Globus pallidus (tissue), 1 donor: ENCODE measurements around the gene IRF2.
"Not testable (repeated sequence)": the region's sequence is repeated elsewhere in the genome, so short reads cannot be mapped to it uniquely, and the experiment has no call there.

ENCODE experiments used
- DNase-seq: peaks from one replicate; pipeline ENCODE4 v3.0.0-alpha.2; 2015; ENCODE audit warnings: low spot score

Gene IRF2

GRCh38 chr4:184346682-184347081 lies 127.7 kb downstream of the IRF2 start:
- no peak for DNase-seq

GRCh38 chr4:184346273-184346672 lies 128.1 kb downstream of the IRF2 start:
- DNase-seq: not testable (repeated sequence)

- no peak for DNase-seq
Measured at GRCh38 chr4:184345573-184345922, 128.8 kb downstream of the IRF2 start.

GRCh38 chr4:184344899-184345572 lies 129.3 kb downstream of the IRF2 start:
- no peak for DNase-seq

- no peak for DNase-seq
Measured at GRCh38 chr4:184344435-184344834, 129.9 kb downstream of the IRF2 start.

- peak; percentile 87 for DNase-seq
Measured at GRCh38 chr4:184343502-184344177, 130.7 kb downstream of the IRF2 start.

- not testable (repeated sequence) for DNase-seq
Measured at GRCh38 chr4:184342857-184343237, 131.5 kb downstream of the IRF2 start.

GRCh38 chr4:184342167-184342856 lies 132.0 kb downstream of the IRF2 start:
- DNase-seq: no peak

GRCh38 chr4:184339398-184340193 lies 134.8 kb downstream of the IRF2 start:
- not testable (repeated sequence) for DNase-seq

GRCh38 chr4:184337907-184338306 lies 136.4 kb downstream of the IRF2 start:
- DNase-seq: no peak
